GM13976 (cell line): ENCODE data around the gene LIM2.

ENCODE experiments used
- DNase-seq: peaks from one replicate; pipeline ENCODE4 v3.0.0; 2012; ENCODE audit warnings: low spot score
- CTCF ChIP-seq: IDR thresholded peaks from 2 replicates; pipeline ENCODE4 v1.5.1; 2012; ENCODE audit warnings: borderline replicate concordance, mild to moderate bottlenecking; ENCODE audit not compliant: insufficient read depth; ENCODE audit errors: extremely low read depth, missing control alignments, control extremely low read depth
- in situ Hi-C: fragments of 300-500 bp; cut with MboI; formaldehyde crosslinking; loops from one replicate; pipeline ENCODE4 v1.12.0; 2022; ENCODE audit warnings: low sequenced_read_pairs, mixed read lengths, inconsistent platforms; ENCODE audit not compliant: unreplicated experiment

LIM2 gene

GRCh38 chr19:51339313-51339686 is 48.5 kb downstream of the LIM2 start:
- TF ChIP-seq CTCF, result no peak
- DNase-seq, result peak; percentile 43
- in situ Hi-C loops, result loop anchor here (25.0 kb wide), 1 partner anchor 323 kb away; no protein-coding TSS in a partner anchor

- peak; percentile 93 for TF ChIP-seq CTCF
- in situ Hi-C loops, result loop anchor here (25.0 kb wide), 1 partner anchor 324 kb away; no protein-coding TSS in a partner anchor
- peak; percentile 95 for DNase-seq
Measured at GRCh38 chr19:51338563-51339312, 49.0 kb downstream of the LIM2 start.

- in situ Hi-C loops, result loop anchor here (25.0 kb wide), 1 partner anchor 324 kb away; no protein-coding TSS in a partner anchor
- no peak for DNase-seq
- no peak for TF ChIP-seq CTCF
Measured at GRCh38 chr19:51337861-51338562, 49.8 kb downstream of the LIM2 start.

GRCh38 chr19:51337141-51337860 is 50.5 kb downstream of the LIM2 start:
- no peak for TF ChIP-seq CTCF
- in situ Hi-C loops, result loop anchor here (25.0 kb wide), 1 partner anchor 325 kb away; no protein-coding TSS in a partner anchor
- no peak for DNase-seq

- no peak for DNase-seq
- TF ChIP-seq CTCF, result no peak
- in situ Hi-C loops, result loop anchor here (25.0 kb wide), 1 partner anchor 328 kb away; no protein-coding TSS in a partner anchor
Measured at GRCh38 chr19:51333836-51334460, 53.8 kb downstream of the LIM2 start.

GRCh38 chr19:51331716-51332115 is 56.1 kb downstream of the LIM2 start:
- in situ Hi-C loops, result loop anchor here (25.0 kb wide), 1 partner anchor 331 kb away; no protein-coding TSS in a partner anchor
- no peak for TF ChIP-seq CTCF
- DNase-seq, result no peak
